CD4-positive, alpha-beta T cell treated with Interleukin-17A for 4 hours (primary cell): Measurements from ENCODE around the gene C1orf74.

Experiments
- DNase-seq: peaks from one replicate; pipeline ENCODE4 v3.0.0-alpha.2; 2020; ENCODE audit warnings: mixed read lengths

The C1orf74 gene

DNA sequence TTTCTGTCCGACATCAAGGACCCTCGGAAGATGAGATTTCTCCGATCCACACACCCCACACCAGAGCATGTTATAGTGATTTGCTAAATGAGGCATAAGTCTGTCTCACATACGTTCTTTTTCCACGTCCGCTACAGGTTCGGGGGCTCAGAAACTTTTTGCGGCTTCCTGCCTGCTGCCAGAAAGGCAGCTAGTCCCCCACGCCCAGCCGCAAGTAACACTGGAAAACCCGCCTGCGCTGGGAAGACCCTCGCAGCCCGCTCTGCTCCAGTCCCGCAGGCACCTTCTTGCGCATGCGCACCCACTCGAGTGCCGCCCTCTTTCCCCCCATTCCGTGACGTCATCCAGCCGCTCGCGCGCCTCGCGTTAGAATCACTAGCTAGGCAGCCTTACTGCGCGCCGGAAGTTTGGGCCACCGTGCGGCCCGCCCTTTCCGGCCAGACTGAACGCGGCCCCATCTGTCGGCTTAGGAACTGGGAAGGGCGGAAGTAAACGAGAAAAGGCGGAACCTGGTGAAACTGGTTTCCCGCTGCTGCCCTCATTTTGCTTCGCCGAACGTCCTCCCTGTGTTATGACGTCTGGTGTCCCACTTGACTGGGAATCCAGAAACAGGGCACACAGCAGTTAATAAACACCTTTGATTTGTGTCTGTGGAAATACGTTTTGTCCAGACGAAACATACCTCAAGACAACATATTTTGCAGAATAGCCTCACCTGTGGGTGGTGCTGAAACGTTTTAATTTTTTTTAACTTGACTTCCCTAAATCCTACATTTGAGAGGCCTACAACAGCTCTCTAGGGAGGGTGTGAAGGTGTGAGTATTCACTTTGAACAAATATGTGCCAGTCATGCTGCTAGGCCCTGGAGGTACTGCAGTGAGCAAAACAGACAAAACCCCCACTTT lies at the start of gene C1orf74:
C1orf74 (minus strand) TSS at position 295 of the 905 bp plus-strand sequence. CDS start 925 bp downstream, outside the sequence.
- peak; percentile 99 for DNase-seq

DNA sequence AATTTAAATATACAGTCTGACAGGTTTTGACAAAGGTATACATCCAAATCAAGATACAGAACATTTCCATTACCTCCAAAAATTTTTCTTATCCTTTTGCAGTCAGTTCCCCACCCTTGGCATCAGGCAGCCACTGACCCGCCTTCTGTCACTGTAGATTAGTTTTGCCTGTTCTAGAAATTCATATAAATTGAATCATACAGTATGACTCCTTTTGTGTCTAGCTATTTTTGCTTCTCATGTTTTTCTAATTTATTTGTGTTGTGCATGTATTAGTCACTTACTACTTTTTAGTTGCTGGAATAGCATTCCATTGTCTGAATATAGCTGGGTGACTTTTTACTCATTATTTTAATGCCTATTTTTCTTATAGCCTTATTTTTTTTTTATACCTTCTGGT lies 47.3 kb upstream of the C1orf74 start:
- no peak for DNase-seq

DNA sequence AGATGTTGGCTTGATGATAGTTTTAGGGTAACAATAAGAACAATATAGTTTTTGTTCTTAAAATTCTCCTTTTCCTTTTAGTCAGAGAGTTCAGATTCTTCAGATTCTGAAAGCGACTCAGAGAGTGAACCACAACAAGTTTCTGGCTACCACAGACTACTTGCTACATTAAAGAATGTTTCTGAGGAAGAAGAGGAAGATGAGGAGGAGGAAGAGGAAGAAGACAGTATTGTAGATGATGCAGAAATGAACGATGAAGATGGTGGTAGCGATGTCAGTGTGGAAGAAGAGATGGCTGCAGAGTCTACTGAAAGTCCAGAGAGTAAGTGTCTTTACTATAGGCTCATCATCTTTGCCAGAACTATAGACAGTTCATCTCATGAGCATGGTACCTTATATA lies 46.4 kb upstream of the C1orf74 start:
- no peak for DNase-seq

DNA sequence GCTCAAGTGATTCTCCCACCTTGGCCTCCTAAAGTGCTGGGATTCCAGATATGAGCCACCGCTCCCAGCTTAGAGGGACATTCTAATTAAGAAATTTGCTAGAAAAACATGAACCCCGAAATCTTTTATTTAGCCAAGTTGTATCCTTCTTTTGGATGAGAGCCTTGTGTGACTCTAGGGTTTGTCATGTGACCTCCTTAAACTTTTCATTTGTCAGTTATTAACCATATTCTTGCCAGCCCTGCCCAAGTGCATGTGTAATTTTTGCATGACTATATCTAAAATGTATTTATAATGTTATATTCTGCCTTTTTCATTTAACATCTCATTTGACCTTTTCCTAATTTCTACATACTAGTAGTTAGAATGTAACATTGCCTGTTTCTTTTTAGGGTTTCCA lies 45.4 kb upstream of the C1orf74 start:
- no peak for DNase-seq

DNA sequence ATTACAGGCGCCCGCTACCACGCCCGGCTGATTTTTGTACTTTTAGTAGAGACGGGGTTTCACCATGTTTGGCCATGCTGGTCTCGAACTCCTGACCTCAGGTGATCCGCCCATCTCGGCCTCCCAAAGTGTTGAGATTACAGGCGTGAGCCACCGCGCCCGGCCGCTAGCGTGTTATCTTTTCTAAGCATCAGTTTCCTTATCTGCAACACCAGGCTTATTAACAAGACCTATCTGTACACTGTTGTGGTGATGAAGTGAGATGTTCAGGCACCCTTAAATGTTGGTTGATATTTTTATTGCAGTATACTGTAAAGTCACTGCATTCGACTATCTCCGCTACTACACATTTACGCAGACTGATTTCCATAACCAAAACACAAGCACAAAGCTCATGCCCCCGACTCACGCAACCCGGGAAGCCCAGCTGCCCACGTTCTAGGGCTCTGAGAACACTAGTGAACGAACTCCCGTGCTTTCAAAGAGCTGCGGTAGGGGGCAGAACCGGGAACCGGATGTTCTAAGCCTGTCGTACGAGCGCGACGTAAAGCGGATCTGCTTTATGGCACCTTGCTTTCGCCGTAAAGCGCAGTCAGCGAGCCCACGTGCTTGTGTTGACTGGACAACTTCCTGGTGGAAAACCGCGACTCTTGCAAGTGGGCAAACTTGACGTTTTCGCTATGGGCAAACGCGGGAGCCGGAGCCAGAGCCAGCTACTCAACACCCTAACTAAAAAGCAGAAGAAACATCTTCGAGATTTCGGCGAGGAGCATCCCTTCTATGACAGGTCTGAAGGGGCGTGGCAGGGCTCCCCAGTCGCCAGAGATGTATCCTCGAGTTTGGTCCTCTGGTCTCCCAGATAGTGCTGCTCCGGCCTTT lies 43.3 kb upstream of the C1orf74 start, which contains the start of gene UTP25:
UTP25 (plus strand) TSS at position 589 of the 879 bp plus-strand sequence; CDS start at position 681, 92 bp downstream.
- DNase-seq = peak; percentile 92

DNA sequence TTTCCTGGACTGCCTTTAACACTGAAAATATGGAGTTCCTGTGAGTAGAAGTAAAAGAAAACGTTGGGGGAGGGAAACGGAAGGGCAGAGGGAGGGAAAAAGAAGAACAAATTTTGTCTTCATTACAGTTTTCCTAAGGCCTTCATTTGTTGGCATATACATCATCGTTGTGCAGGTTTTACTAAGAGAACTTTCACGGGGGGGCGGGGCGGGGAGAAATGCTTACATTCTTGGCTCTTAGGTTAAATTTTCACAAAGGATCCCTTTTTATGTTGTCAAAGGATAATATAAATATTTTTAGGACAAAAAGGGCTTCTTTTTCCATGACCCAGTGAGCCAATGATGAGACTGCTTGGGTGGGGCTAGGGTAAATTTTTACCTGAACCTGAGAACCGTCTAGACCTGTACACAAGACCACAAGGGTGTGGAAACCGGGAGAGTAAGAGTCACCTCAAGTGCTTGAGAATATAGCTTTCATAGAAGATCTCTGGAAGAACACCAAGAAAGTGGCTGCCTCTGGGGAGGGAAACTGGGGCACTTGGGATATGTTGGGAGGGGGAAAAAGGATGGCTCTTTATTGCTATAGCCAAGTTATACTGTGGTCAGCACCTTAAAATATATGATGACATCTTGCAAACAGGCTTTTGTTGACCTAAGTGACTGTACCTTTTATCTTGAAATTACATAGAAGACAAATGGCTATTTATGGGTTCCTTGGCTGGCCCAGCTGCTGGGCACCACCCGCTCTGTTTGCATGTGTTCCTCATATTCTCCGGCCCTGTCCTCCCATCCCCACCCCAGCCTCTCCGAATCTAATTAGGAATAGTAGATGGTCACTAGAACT lies 41.5 kb upstream of the C1orf74 start:
- DNase-seq = no peak

DNA sequence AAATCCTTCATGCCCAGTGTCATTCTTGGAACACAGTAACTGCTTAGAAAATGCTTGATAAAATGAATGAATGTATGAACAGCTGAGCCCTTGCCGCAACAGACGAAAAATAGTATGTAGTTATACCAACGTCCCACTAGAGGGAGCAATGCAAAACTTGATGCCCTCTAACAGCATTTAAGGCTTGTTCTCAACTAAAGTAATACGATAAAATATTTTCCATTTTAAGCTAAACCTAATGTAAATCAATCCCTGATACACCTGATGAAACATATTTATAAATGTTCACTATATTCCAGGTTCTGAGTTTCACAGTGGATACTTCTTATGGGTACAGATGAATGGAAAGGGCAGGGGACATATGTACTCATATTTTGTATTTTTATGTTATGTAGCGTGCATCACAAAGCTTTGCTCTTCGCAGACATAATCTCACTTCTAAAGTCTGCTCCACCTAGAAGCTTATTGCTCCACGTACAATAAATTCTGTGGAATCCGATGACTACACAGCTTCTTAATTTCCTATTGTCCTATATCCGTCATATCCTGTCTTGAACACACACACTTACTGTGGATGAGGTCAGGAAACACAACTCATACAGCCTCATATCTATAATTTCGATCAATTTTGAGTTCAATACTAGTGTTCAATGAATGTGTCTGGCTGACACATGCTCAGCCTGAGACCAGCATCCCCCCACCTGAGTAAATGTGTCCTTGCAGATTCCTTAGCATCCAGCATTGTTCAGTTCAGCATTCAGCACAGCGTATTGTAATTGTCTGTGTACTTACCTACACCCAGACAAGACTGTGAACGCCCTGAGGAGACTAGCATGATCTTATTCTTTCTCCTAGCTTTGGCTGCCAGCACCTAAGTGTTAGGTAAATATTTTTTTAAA lies 39.0 kb upstream of the C1orf74 start:
- peak; percentile 34 for DNase-seq

DNA sequence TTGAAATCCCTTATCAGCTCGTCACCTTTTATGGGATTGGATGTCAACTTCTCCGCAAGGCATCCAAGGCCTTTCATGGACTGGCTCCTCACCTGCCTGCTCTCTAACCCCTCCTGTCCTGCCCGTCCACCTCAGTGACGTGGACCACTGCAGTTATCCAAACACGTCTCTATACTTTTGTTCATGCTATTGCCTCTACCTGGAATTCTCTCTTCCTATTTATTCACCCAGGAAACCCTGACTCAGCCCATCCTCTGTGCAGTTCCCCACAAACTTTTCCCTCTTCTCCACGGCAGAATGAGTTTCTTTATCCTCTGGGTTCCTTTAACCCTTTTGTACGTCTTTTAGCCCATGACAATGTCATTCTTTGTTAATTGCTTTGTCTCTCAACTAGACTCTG lies 38.3 kb upstream of the C1orf74 start:
- no peak for DNase-seq

DNA sequence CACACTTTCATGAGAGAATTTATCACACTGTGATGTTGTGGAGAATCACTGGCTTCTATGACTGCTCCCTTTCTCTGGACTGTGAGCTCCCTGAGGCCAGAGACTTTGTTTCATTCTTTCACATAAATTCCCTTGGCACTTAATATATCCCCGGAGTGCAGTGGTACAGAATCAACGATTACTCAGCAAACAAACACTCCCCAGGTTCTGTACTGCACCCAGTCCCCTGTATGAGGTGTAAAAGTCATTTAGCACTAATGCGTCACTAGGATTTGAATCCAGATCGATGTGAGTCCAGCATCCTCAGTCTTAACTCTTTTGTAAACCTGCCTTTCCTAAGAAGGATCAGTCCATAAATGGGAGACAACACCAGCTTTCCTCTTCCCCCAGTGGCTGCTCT lies 36.6 kb upstream of the C1orf74 start:
- no peak for DNase-seq

DNA sequence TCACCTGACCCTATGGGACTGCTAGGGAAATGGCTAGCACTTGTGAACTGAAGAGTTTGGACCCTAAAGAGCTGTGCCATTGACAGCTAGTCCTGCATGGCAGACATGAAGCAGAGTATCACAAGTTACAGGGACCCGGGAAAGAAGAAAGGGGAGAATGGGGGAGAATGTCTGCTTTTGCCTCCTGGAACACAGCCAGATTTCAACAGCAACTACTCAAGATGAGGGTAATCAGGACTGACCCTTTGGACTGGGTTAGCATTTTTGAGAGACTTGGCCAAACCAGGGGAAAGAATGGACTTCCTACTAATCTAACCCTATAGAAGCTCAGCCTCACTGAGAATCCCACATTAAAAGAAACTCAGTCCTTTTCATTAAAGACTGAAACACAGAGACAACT lies 34.7 kb upstream of the C1orf74 start:
- no peak for DNase-seq

DNA sequence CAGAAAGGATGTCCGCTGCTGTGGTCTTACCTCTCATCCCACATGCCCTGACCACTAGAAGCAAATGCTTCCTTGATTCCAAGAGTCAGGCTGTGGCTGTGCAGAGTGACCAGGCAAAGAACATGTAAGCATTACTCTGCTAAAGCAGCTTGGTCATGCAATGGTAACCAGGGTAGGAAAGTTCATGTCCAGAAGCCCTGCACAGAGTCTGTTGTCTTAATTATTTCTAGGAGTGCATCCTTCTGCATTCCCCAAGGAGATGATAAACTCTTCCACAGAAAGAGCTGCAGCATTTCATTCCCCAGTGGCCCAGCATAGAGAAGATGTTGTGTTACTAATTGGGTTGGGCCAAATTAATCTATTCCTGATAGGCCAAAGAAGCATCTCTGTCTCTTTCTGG lies 33.3 kb upstream of the C1orf74 start:
- DNase-seq = no peak

DNA sequence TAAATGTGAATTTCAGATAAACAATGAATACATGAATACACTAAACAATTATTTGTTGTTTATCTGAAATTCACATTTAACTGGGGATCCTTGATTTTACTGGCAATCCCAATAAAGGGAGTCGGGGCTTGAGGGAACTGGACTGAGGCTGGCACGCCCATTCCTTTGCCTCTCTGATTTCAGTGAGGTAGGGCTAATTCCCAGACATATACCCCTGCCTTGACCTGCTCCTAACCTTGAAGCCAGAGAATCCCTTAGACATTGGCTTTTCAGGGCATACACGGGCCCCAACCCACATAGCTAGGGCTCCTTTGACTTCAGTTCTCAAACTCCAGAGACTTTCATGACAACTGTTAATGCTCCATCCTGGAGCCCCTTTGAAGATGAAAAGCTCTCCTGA lies 32.6 kb upstream of the C1orf74 start:
- no peak for DNase-seq

DNA sequence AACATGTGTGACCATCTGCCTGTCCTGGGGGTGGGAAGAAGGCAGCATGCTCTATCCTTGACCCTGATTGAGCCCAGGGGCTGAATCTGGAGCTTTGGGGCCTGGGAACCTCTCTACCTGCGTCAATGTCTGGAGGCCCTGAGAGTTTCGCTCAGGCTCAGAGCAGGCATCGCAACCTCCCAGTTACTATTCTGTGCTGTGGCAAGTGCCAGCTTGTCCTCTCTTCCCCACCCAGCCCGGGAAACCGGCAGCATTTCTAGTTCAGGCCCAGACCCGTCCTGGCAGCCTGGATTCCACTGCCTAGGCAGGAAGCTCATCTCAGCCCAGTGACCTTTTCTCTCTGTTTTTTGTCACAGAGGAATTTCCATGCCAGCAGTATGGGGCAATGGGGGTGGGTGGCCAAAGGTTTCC lies 31.6 kb upstream of the C1orf74 start:
- DNase-seq = no peak

DNA sequence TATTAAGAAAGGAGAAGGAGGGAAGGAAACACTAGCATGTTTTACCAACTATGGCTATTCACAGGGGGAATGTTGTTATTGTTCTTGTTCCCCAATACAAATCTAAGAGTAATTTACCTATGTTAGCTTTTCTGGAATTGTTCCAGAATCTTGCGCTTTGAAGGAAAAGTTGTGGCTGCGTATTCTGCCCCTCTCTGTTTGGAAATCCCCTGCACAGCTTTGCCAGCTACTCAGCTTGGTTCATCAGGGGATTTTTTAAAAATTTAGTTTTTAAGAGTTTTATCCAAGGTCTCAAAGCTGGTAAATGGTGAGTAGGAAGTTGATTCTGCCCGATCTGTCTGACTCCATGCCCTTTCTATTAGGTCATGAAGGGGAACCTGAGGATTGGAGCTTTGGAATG lies 31.1 kb upstream of the C1orf74 start:
- no peak for DNase-seq

DNA sequence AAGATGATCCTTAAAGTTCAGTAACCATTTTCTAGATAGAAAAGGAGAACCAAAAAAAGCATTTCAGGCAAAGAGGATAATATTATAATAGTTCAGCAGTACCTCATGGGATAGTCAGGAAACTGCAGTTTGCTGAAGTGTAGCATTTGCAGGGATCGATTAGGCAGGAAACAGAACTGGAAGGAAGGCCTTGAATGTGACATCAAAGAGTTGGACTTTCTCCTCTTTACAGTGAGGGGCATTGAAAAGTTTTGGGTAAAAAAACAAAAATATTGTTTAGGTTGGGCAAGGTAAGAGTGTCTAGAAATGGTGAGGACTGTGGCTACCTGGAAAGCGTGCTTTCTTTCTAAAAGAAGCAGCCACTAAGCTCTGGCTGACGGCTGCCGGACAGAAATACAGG lies 29.5 kb upstream of the C1orf74 start:
- no peak for DNase-seq

DNA sequence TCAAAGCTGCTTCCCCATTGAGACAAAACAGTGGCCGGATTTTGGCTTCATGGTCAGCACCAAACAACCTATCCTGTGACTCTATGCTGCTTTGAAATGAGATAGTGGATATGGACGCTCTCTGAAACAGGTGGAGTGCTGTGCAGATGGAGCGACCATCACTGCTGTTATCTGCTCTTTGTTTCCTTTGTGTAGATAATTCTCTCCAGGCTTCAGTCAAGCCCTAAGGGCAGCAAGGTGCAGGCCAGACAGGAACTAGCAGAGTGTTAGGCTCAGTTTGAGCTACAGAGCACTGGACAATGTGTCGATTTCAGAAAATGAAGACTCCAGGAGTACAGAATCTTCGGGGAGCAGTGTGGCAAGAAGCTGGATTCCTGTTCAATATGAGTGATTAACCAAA lies 26.4 kb upstream of the C1orf74 start:
- no peak for DNase-seq

DNA sequence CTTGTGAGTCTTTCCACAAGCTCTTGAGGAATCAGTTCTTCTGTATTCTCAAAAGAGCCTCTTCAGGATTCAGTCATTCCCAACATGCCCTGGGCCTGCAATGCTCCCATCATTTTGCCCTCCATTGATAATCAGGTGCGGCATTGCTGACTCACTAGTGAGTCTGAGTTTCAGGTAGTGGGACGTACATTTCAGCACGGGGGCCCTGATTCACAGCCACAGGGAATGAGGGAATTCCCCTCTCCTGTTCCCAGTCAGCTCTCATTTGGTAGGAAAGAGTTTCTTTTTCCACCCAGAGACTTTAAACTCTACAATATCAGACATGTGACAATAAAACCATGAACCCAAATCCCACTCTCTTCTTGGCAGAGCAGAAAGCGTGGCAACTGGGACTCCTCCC lies 25.3 kb upstream of the C1orf74 start:
- no peak for DNase-seq

DNA sequence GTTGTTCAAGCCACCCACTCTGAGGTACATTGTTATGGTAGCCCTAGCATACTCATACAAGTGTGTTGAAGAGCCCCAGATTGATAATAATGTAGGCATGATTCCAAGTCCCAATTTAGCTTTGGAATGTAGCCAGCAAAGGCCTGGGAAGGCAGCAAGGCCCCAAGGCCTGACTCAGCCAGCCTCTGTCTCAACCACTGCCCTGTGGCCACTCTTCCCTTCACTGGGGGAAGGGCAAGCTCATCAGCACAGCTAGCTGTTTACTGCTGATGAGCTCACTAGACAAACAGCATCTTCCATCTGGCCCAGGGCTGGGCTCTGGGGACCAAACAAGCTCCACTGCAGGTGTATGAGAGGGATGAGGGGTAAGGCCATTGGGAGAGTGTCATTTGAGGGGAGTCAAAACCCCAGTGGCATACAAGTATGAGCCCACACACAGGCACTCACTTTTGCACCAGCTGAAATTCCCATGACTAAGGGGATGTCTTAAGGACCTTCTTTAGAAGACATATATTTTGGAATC lies 23.8 kb upstream of the C1orf74 start:
- DNase-seq = no peak

DNA sequence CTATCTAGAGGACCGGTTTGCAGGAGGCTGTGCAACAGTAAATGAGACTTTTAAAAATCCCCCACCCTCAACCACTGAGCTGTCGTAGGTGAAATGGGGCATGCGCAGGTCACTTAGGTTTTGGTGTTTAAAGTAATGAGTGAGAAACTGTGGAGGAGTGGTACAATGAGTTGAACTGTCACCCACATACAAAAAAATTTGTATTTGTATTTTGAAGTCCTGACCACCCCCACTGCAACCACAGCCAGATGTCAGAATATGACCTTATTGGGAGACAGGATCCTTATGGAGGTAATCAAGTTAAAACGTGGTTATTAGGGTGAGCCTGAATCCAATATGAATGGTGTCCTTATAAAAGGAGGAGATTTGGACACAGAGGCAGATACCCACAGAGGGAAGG lies 23.1 kb upstream of the C1orf74 start:
- DNase-seq = no peak

DNA sequence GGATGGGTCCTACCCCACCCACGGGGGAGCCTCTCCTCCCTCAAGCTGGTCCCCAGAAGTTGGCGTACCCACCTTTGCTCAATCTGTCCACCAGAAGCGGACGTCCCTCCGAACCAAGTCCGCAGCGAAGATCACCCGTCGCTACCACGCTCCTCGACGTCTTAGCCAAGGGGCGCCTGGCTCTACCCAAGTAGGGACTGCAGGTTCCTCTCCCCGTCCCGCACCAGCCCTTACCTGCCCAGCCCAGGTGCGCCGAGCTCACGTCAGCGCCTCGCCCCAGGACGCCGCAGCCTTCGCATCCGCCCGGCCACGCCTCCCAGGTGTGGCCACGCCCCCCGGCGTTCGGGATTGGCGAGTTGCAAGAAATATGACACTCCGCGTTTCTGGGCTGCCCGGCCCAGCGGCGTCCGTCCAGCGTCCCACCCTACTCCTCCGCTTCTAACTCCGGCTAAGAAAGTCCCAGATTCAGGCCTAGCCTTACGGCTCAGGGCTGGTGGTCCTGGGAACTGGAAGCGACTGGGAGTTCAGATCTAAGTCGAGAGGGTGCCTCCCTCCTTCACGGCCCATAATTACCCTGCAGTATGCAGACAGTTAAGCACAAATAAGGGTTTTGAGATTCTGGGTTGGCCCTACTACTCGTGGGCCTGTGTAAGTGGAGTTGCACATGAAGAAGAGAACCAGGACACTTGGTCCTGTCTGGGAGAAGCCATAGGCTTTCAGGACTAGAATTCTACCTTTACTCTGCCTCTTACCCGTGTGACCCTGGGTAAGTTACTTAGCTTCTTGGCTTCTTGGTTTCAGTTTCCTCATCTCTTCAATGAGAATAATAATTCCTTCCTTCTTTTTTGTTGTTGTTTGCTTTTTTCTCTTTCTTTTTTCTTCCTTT lies 21.8 kb upstream of the C1orf74 start, which contains the start of gene IRF6:
IRF6 (minus strand) TSS at position 268 of the 886 bp plus-strand sequence. CDS start 4,729 bp downstream, outside the sequence.
- peak; percentile 80 for DNase-seq
